Trophoblast cell (in vitro differentiated cells and primary cell): ENCODE measurements around the gene LRRIQ1.

Source experiments
- DNase-seq, 2 donors: peaks; one replicate each; pipeline ENCODE4 v3.0.0-alpha.2; 2016
- H2AFZ ChIP-seq: 2 replicates; pipeline ENCODE4 v1.6.1; 2013; ENCODE audit warnings: low read length, moderate library complexity, mild to moderate bottlenecking; ENCODE audit not compliant: insufficient read depth, poor library complexity
- H2AK5ac ChIP-seq: 2 replicates; pipeline ENCODE4 v1.6.1; 2013; ENCODE audit warnings: mild to moderate bottlenecking, low read length
- H2BK120ac ChIP-seq: 2 replicates; pipeline ENCODE4 v1.6.1; 2013; ENCODE audit warnings: low read length, mild to moderate bottlenecking, moderate library complexity; ENCODE audit not compliant: insufficient read depth, poor library complexity
- H2BK12ac ChIP-seq: 2 replicates; pipeline ENCODE4 v1.6.1; 2013; ENCODE audit warnings: mild to moderate bottlenecking, low read length, moderate library complexity
- H2BK5ac ChIP-seq: 2 replicates; pipeline ENCODE4 v1.6.1; 2013; ENCODE audit warnings: low read length, low read depth, moderate library complexity, mild to moderate bottlenecking; ENCODE audit not compliant: poor library complexity
- H3K14ac ChIP-seq: 2 replicates; pipeline ENCODE4 v1.6.1; 2013; ENCODE audit warnings: mild to moderate bottlenecking, low read length
- H3K18ac ChIP-seq: 2 replicates; pipeline ENCODE4 v1.6.1; 2013; ENCODE audit warnings: mild to moderate bottlenecking, low read length
- H3K23ac ChIP-seq: 2 replicates; pipeline ENCODE4 v1.6.1; 2013; ENCODE audit warnings: low read length
- H3K27ac ChIP-seq: 2 replicates; pipeline ENCODE4 v1.5.1; 2013; ENCODE audit warnings: low read depth, mild to moderate bottlenecking, inconsistent platforms, low read length, moderate library complexity
- H3K27me3 ChIP-seq: 2 replicates; pipeline ENCODE4 v1.6.1; 2013; ENCODE audit warnings: inconsistent platforms, mild to moderate bottlenecking, low read length, moderate library complexity; ENCODE audit not compliant: insufficient read depth
- H3K36me3 ChIP-seq, 2 experiments: 1 replicate in 1 of 2; 2 replicates in 1 of 2; pipeline ENCODE4 v1.6.1; 2013; ENCODE audit warnings: low read length in 2 of 2, mild to moderate bottlenecking in 2 of 2, moderate library complexity in 1 of 2; ENCODE audit not compliant: insufficient read depth in 2 of 2, control insufficient read depth in 1 of 2
- H3K4ac ChIP-seq: 2 replicates; pipeline ENCODE4 v1.6.1; 2013; ENCODE audit warnings: low read depth, mild to moderate bottlenecking, low read length, moderate library complexity
- H3K4me1 ChIP-seq, 2 experiments: 1 replicate in 1 of 2; 2 replicates in 1 of 2; pipeline ENCODE4 v1.6.1; 2013; ENCODE audit warnings: low read length in 2 of 2, mild to moderate bottlenecking in 2 of 2, moderate library complexity in 1 of 2; ENCODE audit not compliant: insufficient read depth in 2 of 2, control insufficient read depth in 1 of 2
- H3K4me2 ChIP-seq: 2 replicates; pipeline ENCODE4 v1.6.1; 2013; ENCODE audit warnings: inconsistent platforms, mild to moderate bottlenecking, low read length, moderate library complexity
- H3K4me3 ChIP-seq: 2 replicates; pipeline ENCODE4 v1.5.1; 2013; ENCODE audit warnings: mild to moderate bottlenecking, low read depth, low read length, inconsistent platforms
- H3K79me1 ChIP-seq: one replicate; pipeline ENCODE4 v1.6.1; 2013; ENCODE audit warnings: low read length
- H3K79me2 ChIP-seq: 2 replicates; pipeline ENCODE4 v1.6.1; 2013; ENCODE audit warnings: low read length, mild to moderate bottlenecking; ENCODE audit not compliant: control insufficient read depth, insufficient read depth, poor library complexity
- H3K9ac ChIP-seq: 2 replicates; pipeline ENCODE4 v1.6.1; 2013; ENCODE audit warnings: mild to moderate bottlenecking, low read length
- H3K9me3 ChIP-seq: 2 replicates; pipeline ENCODE4 v1.6.1; 2013; ENCODE audit warnings: low read depth, mild to moderate bottlenecking, control low read depth, inconsistent platforms, low read length; ENCODE audit not compliant: insufficient read depth
- H4K12ac ChIP-seq: 2 replicates; pipeline ENCODE4 v1.6.1; 2013; ENCODE audit warnings: low read depth, mild to moderate bottlenecking, low read length, moderate library complexity
- H4K8ac ChIP-seq: 2 replicates; pipeline ENCODE4 v1.6.1; 2013; ENCODE audit warnings: low read depth, mild to moderate bottlenecking, low read length, moderate library complexity
- H4K91ac ChIP-seq: one replicate; pipeline ENCODE4 v1.6.1; 2013; ENCODE audit warnings: low read depth, mild to moderate bottlenecking, low read length, moderate library complexity
- WGBS: extraction: QIAGEN DNeasy Blood & Tissue Kit; methylation state at CpG from one replicate; pipeline ENCODE4 v1.1.7; 2013; ENCODE audit warnings: missing lambda C conversion rate; ENCODE audit not compliant: insufficient read length, insufficient coverage; ENCODE audit errors: extremely low coverage; 5-methylcytosine and 5-hydroxymethylcytosine counted together

The LRRIQ1 gene

GRCh38 chr12:85274315-85274651 is 238.1 kb downstream of the LRRIQ1 start:
- Histone ChIP-seq H4K91ac (no peak overlapping the region), H4K12ac (no peak overlapping the region), H3K9ac (no peak overlapping the region), H2BK120ac (no peak overlapping the region), H2BK5ac (no peak overlapping the region), H3K36me3 (no peaks in the 10 kb centered on the region), H3K18ac (no peak overlapping the region), H3K23ac (no peak overlapping the region), H2AK5ac (no peak overlapping the region), H3K79me2 (no peaks in the 10 kb centered on the region), H3K4me2 (no peak overlapping the region), H2BK12ac (no peak overlapping the region), H3K4ac (no peak overlapping the region), H3K9me3 (peaks cover 3% of the 10 kb centered on the region), H3K79me1 (no peaks in the 10 kb centered on the region), H3K27ac (no peak overlapping the region), H2AFZ (no peak overlapping the region), H3K14ac (no peak overlapping the region), H3K4me3 (no peak overlapping the region), H3K27me3 (peaks cover 46% of the 10 kb centered on the region), H4K8ac (no peak overlapping the region), H3K4me1 (peaks cover 1 to 2% of the 10 kb centered on the region in 2 experiments)
- WGBS: no CpG with 5 or more reads among the region's 8 CpGs
- no peak for DNase-seq

GRCh38 chr12:85275374-85275773 is 239.2 kb downstream of the LRRIQ1 start:
- H3K4me2 ChIP-seq: no peak overlapping the region
- no peak overlapping the region for H3K4ac ChIP-seq
- H2AK5ac ChIP-seq: no peak overlapping the region
- H3K14ac ChIP-seq: no peak overlapping the region
- H3K4me3 ChIP-seq: no peak overlapping the region
- H3K27me3 ChIP-seq: peaks cover 54% of the 10 kb centered on the region
- H4K12ac ChIP-seq: no peak overlapping the region
- H2BK120ac ChIP-seq: no peak overlapping the region
- H3K9ac ChIP-seq: no peak overlapping the region
- no peak overlapping the region for H2AFZ ChIP-seq
- DNase-seq: no peak
- no peak overlapping the region for H2BK12ac ChIP-seq
- no peaks in the 10 kb centered on the region for H3K79me1 ChIP-seq
- peaks cover 2 to 5% of the 10 kb centered on the region in 2 experiments for H3K4me1 ChIP-seq
- H3K79me2 ChIP-seq: no peaks in the 10 kb centered on the region
- no peak overlapping the region for H2BK5ac ChIP-seq
- no peak overlapping the region for H4K91ac ChIP-seq
- H4K8ac ChIP-seq: no peak overlapping the region
- no peak overlapping the region for H3K18ac ChIP-seq
- no peak overlapping the region for H3K23ac ChIP-seq
- H3K36me3 ChIP-seq: no peaks in the 10 kb centered on the region
- WGBS: no CpG with 5 or more reads among the region's 2 CpGs
- H3K9me3 ChIP-seq: peaks cover 3% of the 10 kb centered on the region
- H3K27ac ChIP-seq: no peak overlapping the region

- no peak overlapping the region for H2AK5ac ChIP-seq
Measured at GRCh38 chr12:85277191-85277590, 241.0 kb downstream of the LRRIQ1 start.

GRCh38 chr12:85277900-85278597 is 241.9 kb downstream of the LRRIQ1 start:
- H4K8ac ChIP-seq: no peak overlapping the region
- no peak overlapping the region for H2AK5ac ChIP-seq
- peaks cover 2 to 5% of the 10 kb centered on the region in 2 experiments for H3K4me1 ChIP-seq
- H3K4me2 ChIP-seq: no peak overlapping the region
- H4K12ac ChIP-seq: no peak overlapping the region
- no peak overlapping the region for H2AFZ ChIP-seq
- peaks cover 49% of the 10 kb centered on the region for H3K27me3 ChIP-seq
- peaks cover 3% of the 10 kb centered on the region for H3K9me3 ChIP-seq
- WGBS: no CpG with 5 or more reads among the region's 30 CpGs
- no peaks in the 10 kb centered on the region for H3K36me3 ChIP-seq
- H3K23ac ChIP-seq: no peak overlapping the region
- no peak overlapping the region for H3K4me3 ChIP-seq
- no peak overlapping the region for H3K4ac ChIP-seq
- no peak for DNase-seq
- H2BK12ac ChIP-seq: no peak overlapping the region
- H4K91ac ChIP-seq: no peak overlapping the region
- H3K14ac ChIP-seq: no peak overlapping the region
- no peaks in the 10 kb centered on the region for H3K79me1 ChIP-seq
- H3K79me2 ChIP-seq: no peaks in the 10 kb centered on the region
- H2BK120ac ChIP-seq: no peak overlapping the region
- no peak overlapping the region for H3K18ac ChIP-seq
- H2BK5ac ChIP-seq: no peak overlapping the region
- H3K9ac ChIP-seq: no peak overlapping the region
- H3K27ac ChIP-seq: no peak overlapping the region

More at GRCh38 chr12:85277191-85277590, 241.0 kb downstream of the LRRIQ1 start:
- no peak overlapping the region for H2AFZ ChIP-seq
- no peak overlapping the region for H4K12ac ChIP-seq
- H3K9me3 ChIP-seq: peaks cover 3% of the 10 kb centered on the region
- H3K79me2 ChIP-seq: no peaks in the 10 kb centered on the region
- no peak overlapping the region for H3K14ac ChIP-seq
- no peak overlapping the region for H3K4ac ChIP-seq
- H4K91ac ChIP-seq: no peak overlapping the region
- no peak overlapping the region for H3K18ac ChIP-seq
- no peaks in the 10 kb centered on the region for H3K79me1 ChIP-seq
- no CpG with 5 or more reads among the region's 3 CpGs for WGBS
- no peak overlapping the region for H3K27ac ChIP-seq
- no peak overlapping the region for H3K23ac ChIP-seq
- H3K4me3 ChIP-seq: no peak overlapping the region
- H3K4me1 ChIP-seq: peaks cover 2 to 5% of the 10 kb centered on the region in 2 experiments
- H2BK120ac ChIP-seq: no peak overlapping the region
- H2BK5ac ChIP-seq: no peak overlapping the region
- no peak overlapping the region for H4K8ac ChIP-seq
- H3K4me2 ChIP-seq: no peak overlapping the region
- no peak for DNase-seq
- H3K9ac ChIP-seq: no peak overlapping the region
- peaks cover 54% of the 10 kb centered on the region for H3K27me3 ChIP-seq
- no peaks in the 10 kb centered on the region for H3K36me3 ChIP-seq
- H2BK12ac ChIP-seq: no peak overlapping the region
